ENCODE data around the gene PKP2.

PKP2 gene

DNA sequence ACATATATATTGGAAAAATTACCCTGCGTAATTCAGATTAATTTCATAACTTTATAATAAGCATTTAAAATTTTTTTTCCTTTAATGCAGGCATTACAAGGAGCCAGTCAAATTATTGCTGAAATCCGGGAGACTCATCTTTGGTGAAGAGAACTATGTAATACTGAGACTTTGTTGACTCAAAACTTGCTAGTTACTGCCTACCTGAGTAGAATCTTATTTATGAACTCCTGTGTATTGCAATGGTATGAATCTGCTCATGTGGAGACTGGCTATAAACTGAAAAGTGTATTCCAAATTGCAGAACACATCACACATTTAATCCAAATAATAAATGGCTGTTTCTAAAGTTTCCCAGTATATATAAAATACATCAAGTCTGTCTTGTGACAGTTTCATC is 153.3 kb downstream of the PKP2 start:
- Histone ChIP-seq H3K4me1 (ENCODE audit: control insufficient read depth, insufficient read depth, low read length, poor library complexity, severe bottlenecking) (no peaks in the 10 kb centered on the region), H3K36me3 (ENCODE audit: control insufficient read depth, insufficient read depth, low read length) (peaks cover 78% of the 10 kb centered on the region), H3K4me3 (ENCODE audit: insufficient read depth, low read depth, low read length, poor library complexity, severe bottlenecking) (no peak overlapping the region), H3K27me3 (replicated peaks; ENCODE audit: control insufficient read depth, insufficient read depth, low read length, poor library complexity, severe bottlenecking) (no peaks in the 10 kb centered on the region), H3K27ac (ENCODE audit: insufficient read depth, low read length, poor library complexity, severe bottlenecking) (no peak overlapping the region), H3K9me3 (ENCODE audit: control insufficient read depth, low read length) (no peaks in the 10 kb centered on the region)
- no peak for DNase-seq

DNA sequence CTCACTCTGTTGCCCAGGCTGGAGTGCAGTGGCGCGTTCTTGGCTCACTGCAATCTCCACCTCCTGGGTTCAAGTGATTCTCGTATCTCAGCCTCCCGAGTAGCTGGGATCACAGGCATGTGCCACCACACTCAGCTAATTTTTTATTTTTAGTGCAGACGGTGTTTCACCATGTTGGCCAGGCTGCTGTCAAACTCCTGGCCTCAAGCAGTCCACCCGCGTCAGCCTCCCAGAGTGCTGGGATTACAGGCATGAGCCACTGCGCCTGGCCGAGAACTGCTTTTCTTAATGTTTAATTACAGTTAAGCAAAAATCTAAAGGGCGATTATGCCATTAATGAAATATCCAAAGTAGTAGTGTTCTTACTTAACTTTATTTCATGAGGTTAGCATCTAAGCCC is 154.4 kb downstream of the PKP2 start:
- peaks cover 75% of the 10 kb centered on the region for H3K36me3 ChIP-seq (ENCODE audit: control insufficient read depth, insufficient read depth, low read length)
- no peaks in the 10 kb centered on the region for H3K4me1 ChIP-seq (ENCODE audit: control insufficient read depth, insufficient read depth, low read length, poor library complexity, severe bottlenecking)
- H3K4me3 ChIP-seq (ENCODE audit: insufficient read depth, low read depth, low read length, poor library complexity, severe bottlenecking) = no peak overlapping the region
- no peaks in the 10 kb centered on the region for H3K9me3 ChIP-seq (ENCODE audit: control insufficient read depth, low read length)
- H3K27ac ChIP-seq (ENCODE audit: insufficient read depth, low read length, poor library complexity, severe bottlenecking) = no peak overlapping the region
- no peak for DNase-seq
- H3K27me3 ChIP-seq (replicated peaks; ENCODE audit: control insufficient read depth, insufficient read depth, low read length, poor library complexity, severe bottlenecking) = no peaks in the 10 kb centered on the region

Measured in effector memory CD4-positive, alpha-beta T cell (primary cell).